Loucy (cell line): ENCODE data around the gene ZNF23.

Source experiments
- H2AFZ ChIP-seq: fragments of 200-600 bp; sonication (generic); 2 replicates; pipeline ENCODE4 v1.6.0; 2016; ENCODE audit warnings: antibody characterized with exemption, mild to moderate bottlenecking, low read length, moderate library complexity
- H3F3A ChIP-seq: fragments of 200-600 bp; 2 replicates; pipeline ENCODE4 v1.6.0; 2016; ENCODE audit warnings: antibody characterized with exemption, low read depth, mild to moderate bottlenecking
- H3K27me3 ChIP-seq: fragments of 200-600 bp; sonication (generic); 2 replicates; pipeline ENCODE4 v1.6.1; 2014; ENCODE audit warnings: low read length, mild to moderate bottlenecking; ENCODE audit not compliant: insufficient read depth, poor library complexity, severe bottlenecking
- H3K36me3 ChIP-seq: fragments of 200-600 bp; sonication (generic); 2 replicates; pipeline ENCODE4 v1.6.1; 2016; ENCODE audit warnings: low read length; ENCODE audit not compliant: insufficient read depth
- H3K4me1 ChIP-seq: fragments of 200-600 bp; sonication (generic); 2 replicates; pipeline ENCODE4 v1.5.1; 2014; ENCODE audit warnings: low read length, mild to moderate bottlenecking; ENCODE audit not compliant: insufficient read depth, poor library complexity, severe bottlenecking
- H3K4me2 ChIP-seq: fragments of 200-600 bp; sonication (generic); 2 replicates; pipeline ENCODE4 v1.6.0; 2014; ENCODE audit warnings: antibody characterized with exemption, low read length, low read depth, mild to moderate bottlenecking; ENCODE audit not compliant: poor library complexity, severe bottlenecking
- H3K4me3 ChIP-seq: fragments of 200-600 bp; sonication (generic); 2 replicates; pipeline ENCODE4 v1.5.1; 2014; ENCODE audit warnings: low read length, mild to moderate bottlenecking, mixed read lengths; ENCODE audit not compliant: poor library complexity, severe bottlenecking
- H3K79me2 ChIP-seq: fragments of 200-600 bp; sonication (generic); 2 replicates; pipeline ENCODE4 v1.6.1; 2014; ENCODE audit warnings: low read length; ENCODE audit not compliant: insufficient read depth
- H3K9ac ChIP-seq: fragments of 200-600 bp; sonication (generic); 2 replicates; pipeline ENCODE4 v1.6.0; 2014; ENCODE audit warnings: mild to moderate bottlenecking, low read depth, low read length, moderate library complexity; ENCODE audit not compliant: poor library complexity, severe bottlenecking
- H3K9me2 ChIP-seq: fragments of 200-600 bp; sonication (generic); replicated peaks from 2 replicates; pipeline ENCODE4 v1.6.1; 2016; ENCODE audit warnings: low read depth, low read length, mixed read lengths
- H3K9me3 ChIP-seq: fragments of 200-600 bp; sonication (generic); 2 replicates; pipeline ENCODE4 v1.6.1; 2014; ENCODE audit warnings: mild to moderate bottlenecking, antibody characterized with exemption, low read length, low read depth; ENCODE audit not compliant: insufficient read depth
- H4K20me1 ChIP-seq: fragments of 200-600 bp; sonication (generic); 2 replicates; pipeline ENCODE4 v1.6.0; 2014; ENCODE audit warnings: antibody characterized with exemption, low read length, mild to moderate bottlenecking; ENCODE audit not compliant: insufficient read depth, poor library complexity, severe bottlenecking
- CTCF ChIP-seq: fragments of 200-600 bp; sonication (generic); conservative IDR thresholded peaks from 2 replicates; pipeline ENCODE4 v1.5.1; 2014; ENCODE audit warnings: mild to moderate bottlenecking, antibody characterized with exemption, low read length
- EZH2phosphoT487 ChIP-seq: fragments of 200-600 bp; IDR thresholded peaks from 2 replicates; pipeline ENCODE4 v1.6.1; 2018; ENCODE audit warnings: antibody characterized with exemption, mild to moderate bottlenecking, moderate library complexity, borderline replicate concordance

Gene ZNF23

DNA sequence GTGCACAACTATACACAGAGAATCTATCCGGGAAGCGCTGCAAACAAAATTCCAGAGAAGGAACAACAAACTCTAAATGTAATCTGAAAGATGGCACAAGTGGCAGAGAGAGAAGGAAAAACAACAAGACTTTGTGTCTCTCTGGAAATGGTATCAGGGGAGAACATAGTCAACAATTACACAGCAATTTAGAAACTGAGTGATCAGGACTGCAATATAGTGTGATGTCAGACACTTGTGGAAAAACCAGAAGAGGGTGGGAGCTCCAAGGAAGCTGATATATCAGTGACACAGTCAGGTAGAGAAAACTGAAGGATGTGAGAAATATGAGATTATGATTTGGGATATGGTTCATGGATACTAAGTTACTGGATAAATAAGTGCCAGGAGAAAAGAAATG, 18.9 kb upstream of the ZNF23 start:
- H4K20me1 ChIP-seq, result no peaks in the 10 kb centered on the region
- H3K4me2 ChIP-seq, result no peak overlapping the region
- no peak overlapping the region for H2AFZ ChIP-seq
- no peaks in the 10 kb centered on the region for H3K79me2 ChIP-seq
- no peaks in the 10 kb centered on the region for H3K36me3 ChIP-seq
- H3K9me3 ChIP-seq, result no peaks in the 10 kb centered on the region
- H3F3A ChIP-seq, result no peaks in the 10 kb centered on the region
- TF ChIP-seq CTCF (no peak), EZH2phosphoT487 (no peak)
- H3K9ac ChIP-seq, result no peak overlapping the region
- H3K4me1 ChIP-seq, result peaks cover 8% of the 10 kb centered on the region
- no peaks in the 10 kb centered on the region for H3K27me3 ChIP-seq
- H3K4me3 ChIP-seq, result no peak overlapping the region
- H3K9me2 ChIP-seq, result no peaks in the 10 kb centered on the region

- Histone ChIP-seq H2AFZ (no peak overlapping the region), H3K27me3 (no peaks in the 10 kb centered on the region), H3K9me3 (no peaks in the 10 kb centered on the region), H3K4me2 (no peak overlapping the region), H4K20me1 (no peaks in the 10 kb centered on the region), H3K9me2 (no peaks in the 10 kb centered on the region), H3K36me3 (no peaks in the 10 kb centered on the region), H3K4me1 (peaks cover 4% of the 10 kb centered on the region), H3K9ac (no peak overlapping the region), H3F3A (no peaks in the 10 kb centered on the region), H3K4me3 (no peak overlapping the region), H3K79me2 (no peaks in the 10 kb centered on the region)
- no peak for TF ChIP-seq EZH2phosphoT487
- peak; percentile 61 for TF ChIP-seq CTCF
Observed at GRCh38 chr16:71479420-71479819, 17.4 kb upstream of the ZNF23 start.

GRCh38 chr16:71476457-71477124, 14.5 kb upstream of the ZNF23 start:
- no peaks in the 10 kb centered on the region for H3K27me3 ChIP-seq
- no peaks in the 10 kb centered on the region for H3K36me3 ChIP-seq
- H3K79me2 ChIP-seq, result no peaks in the 10 kb centered on the region
- no peaks in the 10 kb centered on the region for H3K9me2 ChIP-seq
- H3K4me3 ChIP-seq, result no peak overlapping the region
- TF ChIP-seq EZH2phosphoT487, result no peak
- TF ChIP-seq CTCF, result no peak
- H4K20me1 ChIP-seq, result no peaks in the 10 kb centered on the region
- H3F3A ChIP-seq, result no peaks in the 10 kb centered on the region
- H2AFZ ChIP-seq, result no peak overlapping the region
- H3K4me2 ChIP-seq, result no peak overlapping the region
- H3K9me3 ChIP-seq, result no peaks in the 10 kb centered on the region
- no peaks in the 10 kb centered on the region for H3K4me1 ChIP-seq
- no peak overlapping the region for H3K9ac ChIP-seq
